Neural progenitor cell (in vitro differentiated cells): ENCODE results near the gene RNF151. TPM values are rescaled to one million over a fixed set of nuclear protein-coding genes. Genes with fewer than 3 reads are reported as not detected.

Experiments used
- DNase-seq: peaks from one replicate; pipeline ENCODE4 v3.0.0-alpha.2; 2016; ENCODE audit warnings: low spot score
- H2AFZ ChIP-seq: fragments of 200-600 bp; sonication (generic); replicated peaks from 2 replicates; pipeline ENCODE4 v1.6.1; 2016; ENCODE audit warnings: antibody characterized with exemption
- H3F3A ChIP-seq: fragments of 200-600 bp; sonication (generic); 2 replicates; pipeline ENCODE4 v1.6.1; 2016; ENCODE audit warnings: antibody characterized with exemption, low read depth
- H3K27ac ChIP-seq: fragments of 200-600 bp; sonication (generic); 2 replicates; pipeline ENCODE4 v1.5.1; 2016; ENCODE audit warnings: mild to moderate bottlenecking
- H3K27me3 ChIP-seq: fragments of 200-600 bp; sonication (generic); 2 replicates; pipeline ENCODE4 v1.6.1; 2016; ENCODE audit warnings: mild to moderate bottlenecking, moderate library complexity
- H3K36me3 ChIP-seq: fragments of 200-600 bp; sonication (generic); 2 replicates; pipeline ENCODE4 v1.5.1; 2016
- H3K4me1 ChIP-seq: fragments of 200-600 bp; sonication (generic); 2 replicates; pipeline ENCODE4 v1.6.1; 2016; ENCODE audit warnings: mixed run types
- H3K4me2 ChIP-seq: fragments of 200-600 bp; sonication (generic); 2 replicates; pipeline ENCODE4 v1.6.1; 2016
- H3K4me3 ChIP-seq: fragments of 200-600 bp; sonication (generic); 2 replicates; pipeline ENCODE4 v1.5.1; 2016
- H3K79me2 ChIP-seq: fragments of 200-600 bp; sonication (generic); 2 replicates; pipeline ENCODE4 v1.6.1; 2016; ENCODE audit warnings: low read depth
- H3K9ac ChIP-seq: fragments of 200-600 bp; sonication (generic); 2 replicates; pipeline ENCODE4 v1.6.1; 2016
- H3K9me3 ChIP-seq: fragments of 200-600 bp; sonication (generic); 2 replicates; pipeline ENCODE4 v1.5.1; 2016; ENCODE audit warnings: low read depth
- H4K20me1 ChIP-seq: fragments of 200-600 bp; sonication (generic); 2 replicates; pipeline ENCODE4 v1.6.1; 2016; ENCODE audit warnings: low read depth
- H3K27ac Mint-ChIP-seq: 3 replicates; pipeline ENCODE4 v1.8.0; 2021; ENCODE audit warnings: mixed read lengths
- H3K27me3 Mint-ChIP-seq: 2 replicates; pipeline ENCODE4 v1.8.0; 2022; ENCODE audit warnings: low read depth, mild to moderate bottlenecking, inconsistent platforms, moderate library complexity, mixed read lengths; ENCODE audit not compliant: insufficient read depth
- H3K36me3 Mint-ChIP-seq: 3 replicates; pipeline ENCODE4 v1.8.0; 2021; ENCODE audit warnings: mixed read lengths
- H3K4me1 Mint-ChIP-seq: 3 replicates; pipeline ENCODE4 v1.8.0; 2021; ENCODE audit warnings: mixed read lengths
- H3K4me3 Mint-ChIP-seq: 3 replicates; pipeline ENCODE4 v1.8.0; 2021; ENCODE audit warnings: mild to moderate bottlenecking, moderate library complexity, mixed read lengths
- H3K9me3 Mint-ChIP-seq: 3 replicates; pipeline ENCODE4 v1.8.0; 2020; ENCODE audit warnings: mixed read lengths
- EZH2 ChIP-seq: fragments of 200-600 bp; sonication (generic); IDR thresholded peaks from 2 replicates; pipeline ENCODE4 v1.6.1; 2017; ENCODE audit warnings: antibody characterized with exemption, mild to moderate bottlenecking, moderate library complexity
- EZH2phosphoT487 ChIP-seq: fragments of 200-600 bp; sonication (generic); IDR thresholded peaks from 2 replicates; pipeline ENCODE4 v1.6.1; 2017; ENCODE audit warnings: antibody characterized with exemption
- small RNA-seq: library from RNA; depleted of rRNA; stranded (forward); fragments of <200 nt; gene quantifications from one replicate; pipeline ENCODE3, GENCODE V24; 2015
- total RNA-seq: library from RNA; depleted of rRNA; stranded (reverse); fragments of >200 nt; gene quantifications from 2 replicates; pipeline ENCODE4 v1.2.3, GENCODE V29; 2015; ENCODE audit warnings: low replicate concordance
- TF ChIP-seq, protein P1 (sequence below): fragments of 200-600 bp; sonication (generic); IDR thresholded peaks from 2 replicates; pipeline ENCODE4 v1.5.1; 2017; ENCODE audit warnings: antibody characterized with exemption, mild to moderate bottlenecking

The RNF151 gene
- total RNA-seq, 1 donor from 2014 or later = not detected

DNA sequence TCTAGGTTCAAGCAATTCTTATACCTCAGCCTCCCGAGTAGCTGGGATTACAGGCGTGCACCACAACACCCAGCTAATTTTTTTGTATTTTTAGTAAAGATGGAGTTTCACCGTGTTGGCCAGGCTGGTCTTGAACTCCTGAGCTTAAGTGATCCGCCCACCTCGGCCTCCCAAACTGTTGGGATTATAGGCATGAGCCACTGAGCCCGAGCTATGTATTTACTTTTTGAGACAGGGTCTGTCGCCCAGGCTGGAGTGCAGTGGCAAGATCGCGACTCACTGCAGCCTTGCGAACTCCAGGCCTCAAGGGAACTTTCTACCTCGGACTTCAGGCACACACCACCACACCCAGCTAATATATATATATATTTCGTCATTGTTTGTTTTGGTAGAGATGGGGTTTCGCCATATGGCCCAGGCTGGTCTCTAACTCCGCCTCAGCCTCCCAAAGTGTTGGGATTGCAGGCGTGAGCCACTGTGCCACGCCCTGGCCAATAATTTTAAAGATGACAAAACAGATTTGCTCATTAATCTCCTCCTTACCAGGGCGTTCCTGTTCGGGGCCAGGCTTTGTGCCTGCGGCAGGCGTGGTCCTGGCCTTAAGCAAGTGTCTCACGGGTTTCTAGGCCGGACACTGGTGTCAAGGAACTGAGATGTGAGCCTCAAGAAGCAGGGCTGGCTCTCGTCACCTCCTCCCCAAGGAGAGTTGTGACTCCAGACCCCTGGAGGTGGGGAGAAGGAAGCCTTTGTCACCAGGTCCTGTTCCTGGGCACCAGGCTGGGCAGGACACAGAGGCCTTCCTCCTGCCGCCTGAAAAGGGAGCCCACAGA lies 48.7 kb downstream of the RNF151 start:
- Histone ChIP-seq H3K4me2 (no peak overlapping the region), H3K4me3 (no peak overlapping the region), H3K27me3 (peaks cover 44% of the 10 kb centered on the region), H3K36me3 (no peaks in the 10 kb centered on the region), H3K9me3 (no peaks in the 10 kb centered on the region), H3K27ac (no peak overlapping the region), H3F3A (peaks cover 9% of the 10 kb centered on the region), H3K9ac (no peak overlapping the region), H3K79me2 (no peaks in the 10 kb centered on the region), H4K20me1 (no peaks in the 10 kb centered on the region), H2AFZ (no peak overlapping the region), H3K4me1 (peaks cover 6% of the 10 kb centered on the region)
- no peak for DNase-seq
- Mint-ChIP-seq H3K36me3 (no peaks in the 10 kb centered on the region), H3K4me1 (peaks cover 2% of the 10 kb centered on the region), H3K27ac (no peak overlapping the region), H3K27me3 (peaks cover 14% of the 10 kb centered on the region), H3K4me3 (no peak overlapping the region), H3K9me3 (no peaks in the 10 kb centered on the region)
- TF ChIP-seq, protein P1, sequence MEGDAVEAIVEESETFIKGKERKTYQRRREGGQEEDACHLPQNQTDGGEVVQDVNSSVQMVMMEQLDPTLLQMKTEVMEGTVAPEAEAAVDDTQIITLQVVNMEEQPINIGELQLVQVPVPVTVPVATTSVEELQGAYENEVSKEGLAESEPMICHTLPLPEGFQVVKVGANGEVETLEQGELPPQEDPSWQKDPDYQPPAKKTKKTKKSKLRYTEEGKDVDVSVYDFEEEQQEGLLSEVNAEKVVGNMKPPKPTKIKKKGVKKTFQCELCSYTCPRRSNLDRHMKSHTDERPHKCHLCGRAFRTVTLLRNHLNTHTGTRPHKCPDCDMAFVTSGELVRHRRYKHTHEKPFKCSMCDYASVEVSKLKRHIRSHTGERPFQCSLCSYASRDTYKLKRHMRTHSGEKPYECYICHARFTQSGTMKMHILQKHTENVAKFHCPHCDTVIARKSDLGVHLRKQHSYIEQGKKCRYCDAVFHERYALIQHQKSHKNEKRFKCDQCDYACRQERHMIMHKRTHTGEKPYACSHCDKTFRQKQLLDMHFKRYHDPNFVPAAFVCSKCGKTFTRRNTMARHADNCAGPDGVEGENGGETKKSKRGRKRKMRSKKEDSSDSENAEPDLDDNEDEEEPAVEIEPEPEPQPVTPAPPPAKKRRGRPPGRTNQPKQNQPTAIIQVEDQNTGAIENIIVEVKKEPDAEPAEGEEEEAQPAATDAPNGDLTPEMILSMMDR = no peak
- TF ChIP-seq EZH2phosphoT487 (no peak), EZH2 (no peak)

GRCh38 chr16:2015947-2016208 lies 49.2 kb downstream of the RNF151 start:
- TF ChIP-seq, protein P1 = no peak
- TF ChIP-seq EZH2phosphoT487 (no peak), EZH2 (no peak)
- Histone ChIP-seq H3K36me3 (no peaks in the 10 kb centered on the region), H3K79me2 (no peaks in the 10 kb centered on the region), H3K27me3 (peaks cover 49% of the 10 kb centered on the region), H3K9me3 (no peaks in the 10 kb centered on the region), H3F3A (peaks cover 4% of the 10 kb centered on the region), H2AFZ (no peak overlapping the region), H3K4me1 (peaks cover 9% of the 10 kb centered on the region), H3K9ac (no peak overlapping the region), H4K20me1 (no peaks in the 10 kb centered on the region), H3K27ac (no peak overlapping the region), H3K4me3 (no peak overlapping the region), H3K4me2 (no peak overlapping the region)
- Mint-ChIP-seq H3K4me3 (no peak overlapping the region), H3K27ac (no peak overlapping the region), H3K4me1 (peaks cover 4% of the 10 kb centered on the region), H3K36me3 (no peaks in the 10 kb centered on the region), H3K27me3 (peaks cover 19% of the 10 kb centered on the region), H3K9me3 (no peaks in the 10 kb centered on the region)
- DNase-seq = no peak

- peaks cover 4% of the 10 kb centered on the region for H3K4me1 Mint-ChIP-seq
- Histone ChIP-seq H3K9me3 (no peaks in the 10 kb centered on the region), H3K36me3 (no peaks in the 10 kb centered on the region), H4K20me1 (no peaks in the 10 kb centered on the region), H3K9ac (no peak overlapping the region), H2AFZ (no peak overlapping the region), H3K4me2 (no peak overlapping the region), H3K27me3 (peaks cover 55% of the 10 kb centered on the region), H3K4me3 (no peak overlapping the region), H3F3A (peaks cover 4% of the 10 kb centered on the region), H3K4me1 (peaks cover 9% of the 10 kb centered on the region), H3K27ac (no peak overlapping the region), H3K79me2 (no peaks in the 10 kb centered on the region)
- TF ChIP-seq, protein P1 = peak; percentile 59
- no peak for TF ChIP-seq EZH2phosphoT487
- peak; percentile 48 for DNase-seq
- H3K4me3 Mint-ChIP-seq = peak overlapping the region; percentile 24
- H3K9me3 Mint-ChIP-seq = no peaks in the 10 kb centered on the region
- no peaks in the 10 kb centered on the region for H3K36me3 Mint-ChIP-seq
- H3K27me3 Mint-ChIP-seq = peaks cover 25% of the 10 kb centered on the region
- H3K27ac Mint-ChIP-seq = no peak overlapping the region
These were observed 49.8 kb downstream of the RNF151 start for GRCh38 chr16:2016407-2016922.

Small RNAs within 50 kb of the gene (small RNA-seq; reads per million reads assigned to genes)
- gene AC005363.2 = not detected
- gene RN7SL219P = not detected
- not detected for gene SNORA10
- gene SNORA64 = not detected

Other genes starting within 250 kb of the RNF151 start
- 15.6 and 42.5 TPM in 2 replicates for gene NME3, start 195.3 kb upstream of the RNF151 start, total RNA-seq
- 2.3 and 10.3 TPM in 2 replicates for gene EME2, start 194.0 kb upstream of the RNF151 start, total RNA-seq
- 48.4 and 108 TPM in 2 replicates for gene MRPS34, start 193.7 kb upstream of the RNF151 start, total RNA-seq
- 18.7 and 53.4 TPM in 2 replicates for gene SPSB3, start 184.3 kb upstream of the RNF151 start, total RNA-seq
- gene NUBP2, start 183.9 kb upstream of the RNF151 start, total RNA-seq = 22.8 and 77.7 TPM in 2 replicates
- not detected in 2 replicates for gene IGFALS, start 173.2 kb upstream of the RNF151 start, total RNA-seq
- 38.3 and 72.1 TPM in 2 replicates for gene HAGH, start 140.0 kb upstream of the RNF151 start, total RNA-seq
- gene FAHD1, start 139.7 kb upstream of the RNF151 start, total RNA-seq = 18.5 and 21.6 TPM in 2 replicates
- gene MEIOB, start 94.7 kb upstream of the RNF151 start, total RNA-seq = 1.9 and 3.7 TPM in 2 replicates
- 1.1 TPM in 1 of 2 replicates, not detected in the other for gene HS3ST6, start 48.4 kb upstream of the RNF151 start, total RNA-seq
- 19.4 and 26.9 TPM in 2 replicates for gene MSRB1, start 23.7 kb upstream of the RNF151 start, total RNA-seq
- gene RPL3L, start 12.2 kb upstream of the RNF151 start, total RNA-seq = not detected in 2 replicates
- gene NDUFB10, start 7.3 kb upstream of the RNF151 start, total RNA-seq = 155 and 160 TPM in 2 replicates
- gene RPS2, start 2.0 kb upstream of the RNF151 start, total RNA-seq = 3,079 and 5,348 TPM in 2 replicates
- 30.7 and 47.6 TPM in 2 replicates for gene TBL3, start 5.2 kb downstream of the RNF151 start, total RNA-seq
- not detected in 2 replicates for gene NOXO1, start 14.6 kb downstream of the RNF151 start, total RNA-seq
- 35.1 and 35.5 TPM in 2 replicates for gene GFER, start 17.3 kb downstream of the RNF151 start, total RNA-seq
- 4.4 and 8.7 TPM in 2 replicates for gene SYNGR3, start 23.1 kb downstream of the RNF151 start, total RNA-seq
- 12.7 and 31.2 TPM in 2 replicates for gene ZNF598, start 43.0 kb downstream of the RNF151 start, total RNA-seq
- gene NPW, start 52.9 kb downstream of the RNF151 start, total RNA-seq = 0.99 TPM in 1 of 2 replicates, not detected in the other
- 3.0 and 9.1 TPM in 2 replicates for gene NHERF2, start 60.0 kb downstream of the RNF151 start, total RNA-seq
- gene NTHL1, start 81.0 kb downstream of the RNF151 start, total RNA-seq = 26.3 and 43.6 TPM in 2 replicates
- gene TSC2, start 81.1 kb downstream of the RNF151 start, total RNA-seq = 55.1 and 63.4 TPM in 2 replicates
- 16.9 and 73.4 TPM in 2 replicates for gene PKD1, start 169.0 kb downstream of the RNF151 start, total RNA-seq
- 2.1 and 4.4 TPM in 2 replicates for gene RAB26, start 181.8 kb downstream of the RNF151 start, total RNA-seq
- 24.1 and 63.6 TPM in 2 replicates for gene TRAF7, start 188.9 kb downstream of the RNF151 start, total RNA-seq
- gene CASKIN1, start 229.7 kb downstream of the RNF151 start, total RNA-seq = 1.6 and 9.0 TPM in 2 replicates
- gene MLST8, start 238.6 kb downstream of the RNF151 start, total RNA-seq = 24.9 and 89.0 TPM in 2 replicates
- 5.2 and 14.5 TPM in 2 replicates for gene BRICD5, start 244.0 kb downstream of the RNF151 start, total RNA-seq
- gene PGP, start 248.0 kb downstream of the RNF151 start, total RNA-seq = 13.3 and 42.9 TPM in 2 replicates